Stimulated activated CD4-positive, alpha-beta T cell treated with anti-CD3 and anti-CD28 coated beads, Interleukin-15, amount 100 ng/mL, for 24 hours (primary cell): ENCODE measurements around the gene SSTR3.
A peak's percentile ranks its signal among the peaks of the same experiment; 100 is the strongest.
"Not testable (repeated sequence)": the region's sequence is repeated elsewhere in the genome, so short reads cannot be mapped to it uniquely, and the experiment has no call there.

Experiments used
- DNase-seq: peaks from one replicate; pipeline ENCODE4 v3.0.0-alpha.2; 2020

SSTR3 gene

DNA sequence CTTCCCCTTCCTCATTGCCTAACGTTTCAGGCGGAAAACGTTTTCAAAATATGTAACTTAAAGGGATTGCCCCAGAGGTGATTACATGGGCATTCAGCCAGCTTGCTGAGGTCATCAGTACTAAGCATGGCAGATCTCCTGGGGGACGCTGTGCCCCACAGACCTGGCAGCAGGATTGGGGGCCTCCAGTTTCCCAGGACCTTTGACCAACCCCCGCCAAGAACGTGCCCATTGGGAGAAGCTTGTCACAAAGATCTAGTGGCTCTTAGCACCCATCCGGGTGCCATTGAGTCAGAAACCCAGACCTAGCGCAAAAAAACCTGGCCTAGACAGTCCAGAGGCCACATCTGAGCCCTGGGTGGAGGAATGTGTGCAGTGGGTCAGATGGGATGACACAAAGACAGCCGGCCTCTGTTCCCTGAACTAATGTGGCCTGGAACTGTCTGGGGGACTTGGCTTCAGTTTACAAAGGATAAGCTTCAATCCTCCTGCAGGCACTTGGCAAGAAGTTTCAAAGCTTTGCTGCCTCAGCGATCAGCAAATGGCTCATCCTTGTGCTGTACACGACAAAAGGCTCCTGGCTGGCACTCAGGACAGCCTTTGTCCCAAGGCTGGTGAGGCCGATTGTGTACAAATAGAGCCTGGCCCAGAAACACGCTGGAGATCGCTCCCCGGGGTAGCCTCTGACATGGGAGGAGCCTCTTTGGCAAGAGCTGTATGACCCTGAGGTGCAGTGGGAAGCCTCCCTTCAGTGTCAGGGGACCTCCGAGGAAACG is 33.7 kb downstream of the SSTR3 start:
- no peak for DNase-seq

DNA sequence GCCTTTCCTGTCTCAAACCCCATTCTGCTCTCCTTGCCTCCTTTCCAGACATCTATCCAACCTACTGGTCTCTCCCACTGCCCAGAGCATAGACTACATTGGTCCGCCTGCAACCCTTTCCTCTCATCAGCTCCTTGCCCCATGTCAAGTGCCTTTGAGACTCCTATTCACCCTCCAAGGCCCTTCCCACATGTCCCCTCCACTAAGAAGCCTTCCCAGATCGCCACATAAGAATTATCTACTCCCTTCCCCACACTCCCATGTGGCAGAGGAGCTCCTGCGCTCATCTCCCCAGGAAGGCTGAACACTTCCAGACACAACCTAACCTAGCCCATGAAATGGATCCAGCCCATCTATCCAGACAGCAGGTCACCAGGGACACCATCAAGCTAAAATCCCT is 34.5 kb downstream of the SSTR3 start:
- DNase-seq, result no peak

DNA sequence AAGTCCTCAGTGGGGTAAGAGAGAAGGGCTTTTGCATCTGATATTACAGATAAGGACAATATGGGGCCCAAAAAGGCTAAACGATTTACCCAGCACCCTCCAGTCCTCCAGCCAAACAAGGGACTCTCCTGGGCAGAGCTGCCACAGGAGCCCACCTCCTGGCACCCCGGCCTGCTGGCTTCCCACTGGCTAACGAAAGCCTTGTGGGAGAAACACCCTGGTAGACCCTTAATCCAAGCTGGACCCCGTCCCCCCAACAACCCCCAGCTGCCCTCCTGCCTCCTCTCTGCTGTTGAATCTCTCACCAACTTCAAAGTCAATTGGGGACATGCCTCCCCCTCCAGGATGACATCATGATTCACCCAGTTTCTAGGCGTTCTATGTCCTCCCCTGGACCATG is 35.1 kb downstream of the SSTR3 start:
- DNase-seq, result no peak

DNA sequence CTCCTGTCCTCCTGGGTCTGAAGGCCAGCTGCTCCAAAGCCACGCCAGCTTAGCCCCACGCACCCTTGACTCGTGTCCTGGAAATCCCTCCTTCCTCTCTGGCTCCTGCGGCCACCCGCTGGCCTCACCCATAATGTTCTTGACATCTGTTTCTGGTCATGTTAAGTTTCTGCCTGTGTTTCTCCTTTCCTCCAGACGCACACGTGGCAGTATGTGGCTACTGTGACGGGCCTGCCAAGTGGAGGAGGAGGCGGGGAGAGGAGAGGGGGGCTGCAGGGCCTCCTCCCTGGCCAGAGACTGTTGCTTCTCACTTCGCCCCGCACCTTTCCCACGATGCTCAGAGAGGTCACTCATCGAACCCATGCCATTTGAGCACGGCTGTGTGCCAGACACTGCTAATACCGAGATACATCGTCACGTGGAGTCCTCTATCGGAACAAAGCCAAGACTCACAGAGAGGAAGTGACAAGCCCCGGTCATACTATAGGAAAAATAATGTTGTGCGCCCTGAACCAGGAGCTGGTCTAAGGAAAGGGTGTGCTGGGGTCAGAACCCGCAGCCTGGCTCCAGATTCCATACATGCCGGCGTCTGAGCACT is 35.7 kb downstream of the SSTR3 start:
- DNase-seq, result no peak

DNA sequence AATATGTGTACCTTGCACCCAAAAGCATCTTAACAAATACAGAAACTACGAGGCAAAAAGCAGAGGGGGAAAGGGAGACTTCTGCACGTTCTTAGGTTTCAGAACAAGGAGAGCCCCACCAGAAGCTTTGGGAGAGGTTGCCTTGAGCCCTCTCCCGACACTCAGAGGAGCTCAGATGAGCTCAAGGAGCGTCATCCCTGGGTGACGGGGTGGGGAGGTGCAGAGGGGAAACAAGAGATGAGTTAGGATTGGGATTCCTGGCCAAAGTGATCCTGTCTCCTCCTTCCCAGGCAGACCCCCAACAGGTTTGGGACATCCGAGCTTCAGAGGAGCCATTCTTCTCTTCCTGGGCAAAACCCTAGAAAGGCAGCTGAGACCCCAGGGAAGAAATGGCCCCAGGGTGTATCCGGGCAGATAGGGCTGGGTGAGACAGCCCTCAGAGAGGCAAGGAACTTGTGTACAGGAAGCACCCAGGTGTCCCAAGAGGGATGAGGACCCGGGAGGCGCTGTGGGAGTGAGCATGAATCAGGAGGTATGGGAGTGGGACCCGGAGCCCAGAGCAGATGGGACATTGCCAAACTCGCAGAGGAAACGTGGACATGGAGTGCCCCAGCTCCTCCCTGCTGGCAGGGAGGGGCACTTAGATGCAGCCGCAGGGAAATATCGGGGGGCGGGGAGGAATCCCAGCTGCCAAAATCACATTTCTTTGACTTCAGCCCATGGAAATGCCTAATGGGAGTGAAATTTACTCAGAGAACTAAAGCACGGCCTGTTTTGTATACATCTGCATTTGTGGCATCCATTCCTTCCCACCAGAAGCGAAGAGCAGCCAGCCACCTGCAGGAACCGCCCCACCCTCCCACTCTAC is 36.6 kb downstream of the SSTR3 start:
- DNase-seq, result no peak

DNA sequence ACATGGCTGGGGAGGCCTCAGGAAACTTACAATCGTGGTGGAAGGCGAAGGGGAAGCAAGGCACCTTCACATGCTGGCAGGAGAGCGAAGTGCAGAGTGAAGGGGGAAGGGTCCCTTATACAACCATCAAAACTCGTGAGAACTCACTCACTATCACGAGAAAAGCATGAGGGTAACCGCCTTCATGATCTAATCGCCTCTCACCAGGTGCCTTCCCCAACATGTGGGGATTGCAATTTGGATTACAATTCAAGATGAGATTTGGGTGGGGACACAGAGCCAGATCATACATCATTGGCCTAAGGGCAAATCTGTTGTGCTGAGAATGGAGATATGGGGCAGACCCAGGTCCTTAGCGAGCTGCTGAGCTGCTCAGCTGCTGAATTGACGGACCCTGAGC is 37.3 kb downstream of the SSTR3 start:
- DNase-seq, result no peak

DNA sequence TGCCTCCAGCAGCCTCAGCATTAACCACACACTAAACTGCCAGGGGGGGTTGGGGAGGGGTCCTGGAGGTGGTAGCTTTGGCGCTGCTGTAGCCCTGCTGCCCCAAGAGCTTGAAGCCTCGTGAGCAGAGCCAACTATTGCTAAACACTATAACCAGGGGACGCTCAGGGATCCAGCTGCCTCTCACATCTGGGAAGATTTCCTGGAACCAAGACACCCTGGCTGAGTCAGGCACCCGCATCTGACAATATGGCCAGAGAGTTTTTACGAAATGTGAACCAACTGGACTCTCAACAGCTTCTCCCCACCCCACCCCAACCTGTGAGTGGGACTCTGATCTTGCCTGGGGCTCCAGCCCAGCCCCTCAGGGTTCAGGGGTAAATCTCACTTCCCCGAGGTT is 38.6 kb downstream of the SSTR3 start:
- no peak for DNase-seq

DNA sequence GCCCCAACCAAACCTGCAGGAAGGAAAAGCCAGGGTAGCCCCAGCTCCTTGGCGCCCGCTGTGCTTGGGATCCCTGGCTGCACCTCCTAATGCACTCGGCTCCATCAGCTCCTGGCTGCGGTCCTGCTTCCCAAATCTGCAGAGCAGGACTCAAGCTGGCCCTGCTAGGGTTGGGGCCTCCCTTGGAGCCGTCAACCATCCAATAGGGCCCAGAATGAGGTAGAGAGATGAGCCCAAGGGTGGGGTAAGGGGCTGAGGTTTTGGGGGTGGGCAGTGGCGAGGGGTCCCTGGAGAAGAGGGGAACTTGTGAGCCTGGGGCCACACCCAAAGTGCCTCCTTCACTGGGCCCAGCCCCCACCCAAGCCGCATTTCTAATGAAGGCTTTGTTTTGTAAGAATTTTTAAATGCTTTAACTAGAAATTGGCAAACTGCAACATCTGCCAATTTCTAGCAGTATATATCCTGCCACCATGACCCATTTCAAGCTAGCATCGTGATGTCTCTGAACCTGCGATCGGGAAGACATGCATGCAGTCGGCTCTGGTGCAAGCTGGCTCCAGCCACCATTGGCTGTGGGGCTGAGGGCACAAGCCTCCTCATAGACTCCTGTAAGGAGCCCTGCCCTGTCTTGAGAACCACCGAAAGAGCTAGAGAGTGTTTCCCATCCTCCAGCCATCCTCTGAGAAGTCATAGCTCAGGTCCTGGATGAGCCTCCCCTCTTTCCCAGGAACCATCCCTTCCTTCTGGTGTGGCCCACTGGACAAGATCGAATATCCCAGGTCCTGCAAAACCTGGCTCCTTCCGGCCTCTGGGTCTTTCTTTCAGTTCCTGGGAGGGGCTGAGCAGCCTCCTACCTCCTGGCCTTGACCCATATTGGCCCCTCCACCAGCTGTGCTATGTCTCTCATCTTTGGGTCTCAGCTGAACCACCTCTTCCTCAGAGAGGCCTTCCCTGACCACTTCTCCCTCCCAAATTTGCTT is 39.7 kb downstream of the SSTR3 start:
- no peak for DNase-seq

DNA sequence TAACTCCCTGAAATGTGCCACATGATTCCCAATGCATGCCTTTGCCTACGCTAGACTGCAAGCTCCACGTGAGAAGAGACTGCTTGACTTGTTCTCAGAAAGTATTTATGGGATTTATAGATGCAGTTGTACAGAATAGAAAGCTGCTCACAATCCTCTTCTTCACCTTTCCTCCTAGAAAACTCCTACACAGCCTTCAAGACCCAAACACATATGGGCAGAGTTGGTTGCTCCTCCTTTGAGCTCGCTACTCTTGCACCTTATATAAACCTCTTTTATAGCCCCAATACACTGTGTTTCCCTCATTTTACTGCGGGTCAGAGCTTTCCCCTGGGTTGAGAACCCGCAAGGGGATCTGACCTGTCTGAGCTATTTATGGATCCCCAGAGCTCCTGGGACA is 40.6 kb downstream of the SSTR3 start:
- no peak for DNase-seq

DNA sequence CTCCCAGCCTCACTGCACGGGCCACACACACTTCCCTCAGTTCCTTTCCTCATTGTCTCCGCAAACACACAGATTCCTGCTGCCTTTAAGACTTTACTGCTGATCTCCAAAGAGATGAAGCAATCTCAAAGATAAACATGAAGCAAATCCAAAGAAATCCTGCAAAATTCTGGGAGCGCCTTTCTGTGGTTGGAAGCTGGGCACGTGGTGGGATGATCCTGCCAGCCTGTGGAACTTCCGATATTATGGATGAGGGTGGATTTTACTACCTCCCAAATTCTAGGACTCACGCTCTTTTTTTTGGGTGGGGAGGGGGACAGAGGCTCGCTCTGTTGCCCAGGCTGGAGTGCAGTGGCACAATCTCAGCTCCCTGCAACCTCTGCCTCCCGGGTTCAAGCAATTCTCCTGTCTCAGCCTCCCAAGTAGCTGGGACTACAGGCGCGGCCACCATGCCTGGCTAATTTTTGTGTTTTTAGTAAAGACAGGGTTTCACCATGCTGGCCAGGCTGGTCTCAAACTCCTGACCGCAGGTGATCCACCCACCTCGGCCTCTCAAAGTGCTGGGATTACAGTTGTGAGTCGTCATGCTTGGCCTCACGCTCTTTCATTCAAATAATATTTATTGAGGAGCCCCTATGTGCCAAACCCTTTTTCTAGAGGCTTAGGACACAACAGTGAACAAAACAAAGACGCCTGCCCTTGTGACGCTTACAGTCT is 41.4 kb downstream of the SSTR3 start:
- DNase-seq, result not testable (repeated sequence)

DNA sequence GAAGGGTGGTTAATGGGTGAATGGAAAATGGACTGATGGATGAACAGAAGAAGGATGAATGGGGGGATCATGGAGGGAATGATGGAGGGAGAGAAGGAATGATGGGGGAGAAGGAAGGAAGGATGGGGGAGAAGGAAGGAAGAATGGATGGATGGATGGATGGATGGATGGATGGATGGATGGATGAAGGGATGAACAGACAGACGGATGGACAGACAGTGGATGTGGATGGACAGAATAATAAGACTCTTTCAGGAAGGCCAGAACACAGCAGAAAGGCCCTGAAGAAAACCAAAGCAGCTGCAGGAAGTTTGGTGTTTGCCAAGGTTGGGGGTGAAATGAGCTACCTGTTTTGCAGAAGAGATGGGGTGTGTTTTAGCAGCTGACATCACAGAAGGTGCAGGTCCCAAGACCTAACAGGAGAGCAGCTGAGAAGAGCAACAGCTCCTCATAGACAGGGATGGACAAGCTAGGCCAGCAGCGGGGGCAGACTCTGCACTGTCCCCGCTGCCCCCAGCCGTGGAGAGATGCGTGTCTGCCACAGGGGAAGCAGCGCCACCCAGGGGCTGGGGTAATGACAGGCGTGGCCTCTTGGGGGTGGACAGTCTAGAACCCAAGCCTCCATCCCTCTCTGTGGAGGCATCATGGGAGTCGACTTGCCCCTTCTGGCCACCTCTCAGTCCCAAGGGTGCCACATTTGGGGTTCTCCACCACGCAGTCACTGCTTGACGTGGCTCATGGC is 42.2 kb downstream of the SSTR3 start:
- no peak for DNase-seq

DNA sequence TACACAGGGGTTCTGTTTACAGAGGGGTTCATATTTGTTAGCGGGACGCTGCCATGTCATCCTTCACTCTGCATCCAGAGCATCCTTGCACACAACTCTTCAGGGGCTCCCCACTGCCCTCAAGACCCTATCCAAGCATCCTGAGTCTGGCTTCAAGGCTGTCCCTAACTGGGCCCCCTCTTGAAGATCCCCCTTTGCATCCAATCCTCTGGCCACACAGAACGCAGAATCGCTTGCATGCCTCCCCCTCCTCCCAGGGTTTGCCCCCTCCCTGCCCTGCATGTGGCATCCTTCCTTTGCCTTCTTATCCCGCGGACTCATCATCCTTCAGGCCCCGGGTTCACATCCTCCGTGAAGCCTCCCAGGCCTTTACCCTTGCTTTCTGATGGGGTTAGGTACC is 42.9 kb downstream of the SSTR3 start:
- DNase-seq, result no peak

DNA sequence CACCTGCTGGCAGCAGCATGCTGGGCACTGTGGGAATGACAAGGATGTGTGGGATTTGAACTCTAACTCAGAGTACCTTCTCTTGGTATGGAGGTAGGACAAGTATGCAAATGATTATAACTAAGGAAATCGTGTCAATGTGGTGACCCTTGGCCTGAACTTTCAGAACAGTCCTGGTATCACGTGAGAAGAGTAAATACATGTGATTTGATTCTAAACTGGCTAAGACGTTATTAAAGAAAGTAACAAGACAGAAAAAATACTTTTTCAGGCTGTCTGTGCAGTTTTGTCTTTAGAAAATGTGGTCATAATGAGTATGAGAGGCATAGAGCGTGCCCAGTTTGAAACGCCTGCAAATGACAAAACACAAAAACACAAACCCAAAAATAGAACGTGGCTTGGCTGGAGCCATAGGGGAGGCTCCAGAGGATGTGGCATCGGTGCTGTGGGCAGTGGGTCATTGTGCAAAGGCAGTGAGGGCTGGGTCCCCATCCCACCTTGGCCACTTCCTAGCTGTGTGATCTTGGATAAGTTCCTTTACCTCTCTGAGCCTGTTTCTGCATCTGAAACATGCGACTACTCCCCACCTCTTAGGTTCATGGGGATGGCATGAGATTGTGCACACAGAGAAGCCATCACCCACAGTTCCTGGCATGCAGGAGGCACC is 44.2 kb downstream of the SSTR3 start:
- DNase-seq, result no peak

DNA sequence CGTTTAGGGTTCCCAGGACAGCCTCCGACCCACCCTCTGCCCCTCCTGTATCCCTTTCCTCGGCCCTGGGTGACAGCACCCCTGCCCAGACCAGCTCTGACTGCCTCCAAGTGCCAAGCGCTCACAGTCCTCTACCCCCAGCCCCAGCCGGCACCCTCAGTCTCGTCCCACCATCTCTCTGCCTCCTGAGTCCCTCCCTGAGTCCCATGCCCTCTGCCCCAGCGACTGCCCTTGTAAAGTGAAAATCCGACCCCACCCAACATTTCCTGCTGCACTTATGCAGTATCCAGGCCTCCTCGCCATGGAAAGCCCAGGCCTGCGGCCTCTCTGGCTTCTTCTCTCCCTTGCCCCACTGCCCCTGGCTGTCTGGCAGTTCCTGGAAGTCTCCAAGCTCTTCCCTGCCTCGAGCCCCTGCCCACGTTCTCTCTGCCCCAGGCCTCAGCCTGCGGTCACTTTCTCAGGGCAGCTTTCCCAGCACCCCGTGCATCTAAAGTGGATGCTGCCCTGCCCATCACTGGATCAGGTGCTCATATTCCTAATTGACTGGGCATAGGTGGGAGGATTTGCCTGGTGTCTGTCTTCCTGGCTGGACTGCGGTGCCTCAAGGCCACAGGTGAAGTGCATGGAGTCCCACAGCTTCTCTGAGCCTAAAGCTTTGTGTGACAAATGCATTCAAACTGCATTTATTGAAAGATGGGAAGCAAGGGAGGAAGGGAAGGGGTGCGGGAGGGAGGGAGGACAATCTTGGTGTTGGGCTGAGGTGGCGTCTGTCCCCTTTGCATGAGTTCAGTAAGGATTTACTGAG is 44.9 kb downstream of the SSTR3 start:
- no peak for DNase-seq

DNA sequence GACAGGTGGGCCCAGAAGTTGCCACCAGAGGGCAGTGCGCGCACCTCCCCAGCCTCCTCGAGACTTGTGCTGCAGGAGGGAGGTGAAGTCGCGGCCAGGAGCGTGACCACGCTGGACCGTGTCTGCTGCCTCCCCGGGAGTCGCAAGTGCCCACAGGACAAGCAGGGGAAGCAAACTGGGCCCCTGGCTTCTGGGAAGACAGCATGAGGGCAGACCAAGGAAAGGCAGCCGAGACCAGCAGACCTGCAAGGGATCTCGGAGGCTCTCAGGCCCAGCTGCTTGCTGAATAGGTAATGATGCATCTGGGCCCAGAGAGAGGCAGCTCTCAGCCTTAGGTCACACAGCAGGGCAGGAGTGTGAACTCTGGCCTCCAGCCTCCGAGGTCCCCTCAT is 45.6 kb downstream of the SSTR3 start:
- DNase-seq, result peak; percentile 90

DNA sequence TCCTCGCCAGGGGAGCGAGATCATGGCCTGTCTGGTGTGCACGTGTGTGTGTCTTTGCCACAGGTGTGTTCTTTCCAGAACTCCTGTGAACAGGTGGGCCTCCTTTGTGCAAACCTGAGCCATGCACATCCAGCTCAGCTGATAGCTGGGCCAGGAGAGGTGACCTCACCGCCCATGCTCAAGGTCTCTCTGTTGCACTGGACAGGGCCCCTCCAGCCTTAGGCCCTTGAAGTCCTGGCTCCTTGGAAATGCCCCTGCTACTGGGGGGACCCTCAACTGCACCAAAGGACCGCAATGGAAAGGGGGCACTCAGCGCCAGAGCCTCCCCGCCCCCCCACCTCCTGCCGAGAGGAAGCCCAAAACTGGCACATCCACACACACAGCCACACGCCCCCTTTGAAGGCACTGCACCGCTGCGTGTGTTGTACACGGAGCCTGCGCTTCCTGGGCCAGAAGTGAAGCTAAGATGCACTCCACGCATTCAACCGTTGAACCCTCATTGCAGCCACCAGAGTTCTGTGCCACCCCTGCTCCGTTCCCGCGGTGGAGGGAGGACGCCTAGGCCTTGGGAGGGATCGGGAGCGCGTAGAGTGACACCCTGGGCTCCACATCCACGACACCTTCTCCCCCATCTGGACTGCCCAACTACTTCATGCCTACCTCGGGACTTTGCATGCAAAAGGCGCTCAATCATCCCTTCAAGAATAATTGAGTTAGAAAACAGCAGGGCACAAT is 46.2 kb downstream of the SSTR3 start:
- DNase-seq, result no peak

DNA sequence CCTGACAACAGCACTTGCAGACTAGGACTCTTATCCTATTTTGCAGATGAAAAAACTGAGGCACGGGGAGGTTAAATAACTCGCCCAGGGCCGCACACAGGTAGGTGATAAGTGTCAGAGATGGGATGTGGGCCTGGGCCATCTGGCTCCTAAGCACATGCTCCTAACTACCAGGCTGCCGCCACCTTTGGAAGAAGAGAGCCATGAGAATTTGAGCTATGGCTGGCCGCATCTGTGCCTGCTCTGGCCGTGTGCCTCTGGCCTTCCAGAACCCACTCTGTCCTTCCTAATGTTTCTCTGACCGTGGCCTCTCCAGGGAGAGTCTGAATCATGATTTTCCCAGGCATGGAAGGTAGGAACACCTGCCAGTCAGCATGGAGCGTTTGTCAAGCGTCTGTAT is 47.2 kb downstream of the SSTR3 start:
- DNase-seq, result no peak

DNA sequence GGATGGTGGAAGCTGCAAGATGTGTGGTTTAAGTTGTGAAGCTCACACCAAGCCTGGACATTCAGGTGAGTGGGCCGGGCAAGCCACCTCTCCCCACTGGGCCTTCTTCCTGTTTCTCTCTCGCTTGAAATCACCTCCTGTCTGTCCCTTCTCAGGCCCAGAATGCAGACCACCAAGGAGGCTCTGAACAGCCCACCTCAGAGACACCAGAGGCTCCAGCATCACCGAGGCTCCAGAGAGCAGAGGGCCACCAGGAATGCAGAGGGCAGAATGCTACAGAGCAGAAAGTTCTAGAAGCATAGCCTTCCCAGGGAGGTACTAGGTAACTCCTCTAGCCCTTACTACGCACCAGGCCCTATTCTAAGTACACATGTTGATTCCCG is 47.8 kb downstream of the SSTR3 start:
- DNase-seq, result no peak
